ENCODE data around the gene ADI1. TPM values are rescaled to one million over a fixed set of nuclear protein-coding genes. Genes with fewer than 3 reads are reported as not detected.
"Not testable (repeated sequence)": the region's sequence is repeated elsewhere in the genome, so short reads cannot be mapped to it uniquely, and the experiment has no call there.

Gene ADI1
- total RNA-seq, 2 donors from 2014 or later = 23.6 to 24.7 TPM

- Mint-ChIP-seq H3K9me3 (no peaks in the 10 kb centered on the region), H3K36me3 (peaks cover 11% of the 10 kb centered on the region), H3K27me3 (no peaks in the 10 kb centered on the region), H3K4me3 (no peak overlapping the region), H3K27ac (no peak overlapping the region), H3K4me1 (ENCODE audit: low read depth in 2 of 2) (peaks cover 0 to 10% of the 10 kb centered on the region in 2 donors)
- DNase-seq (ENCODE audit: low spot score) = no peak
- no peak for ATAC-seq
Measured at GRCh38 chr2:3454802-3455201, 64.5 kb downstream of the ADI1 start.

- H3K4me3 Mint-ChIP-seq; DNase-seq (ENCODE audit: low spot score); ATAC-seq; H3K27me3 Mint-ChIP-seq; H3K27ac Mint-ChIP-seq; H3K9me3 Mint-ChIP-seq: not testable (repeated sequence)
- Mint-ChIP-seq H3K36me3 (peaks cover 11% of the 10 kb centered on the region), H3K4me1 (ENCODE audit: low read depth in 2 of 2) (peaks cover 0 to 10% of the 10 kb centered on the region in 2 donors)
Measured at GRCh38 chr2:3454005-3454404, 65.3 kb downstream of the ADI1 start.

- H3K4me3 Mint-ChIP-seq = no peak overlapping the region
- DNase-seq (ENCODE audit: low spot score) (no peak), ATAC-seq (no peak)
- H3K9me3 Mint-ChIP-seq = no peaks in the 10 kb centered on the region
- H3K27ac Mint-ChIP-seq = no peak overlapping the region
- peaks cover 0 to 11% of the 10 kb centered on the region in 2 donors for H3K4me1 Mint-ChIP-seq (ENCODE audit: low read depth in 2 of 2)
- peaks cover 9% of the 10 kb centered on the region for H3K36me3 Mint-ChIP-seq
- no peaks in the 10 kb centered on the region for H3K27me3 Mint-ChIP-seq
Measured at GRCh38 chr2:3453190-3453999, 65.9 kb downstream of the ADI1 start.

- DNase-seq (ENCODE audit: low spot score) (no peak), ATAC-seq (no peak)
- Mint-ChIP-seq H3K36me3 (peaks cover 7% of the 10 kb centered on the region), H3K4me3 (no peak overlapping the region), H3K9me3 (no peaks in the 10 kb centered on the region), H3K4me1 (ENCODE audit: low read depth in 2 of 2) (peaks cover 0 to 14% of the 10 kb centered on the region in 2 donors), H3K27me3 (no peaks in the 10 kb centered on the region), H3K27ac (no peak overlapping the region)
Measured at GRCh38 chr2:3451926-3452671, 67.2 kb downstream of the ADI1 start.

GRCh38 chr2:3451169-3451568 lies 68.2 kb downstream of the ADI1 start:
- no peaks in the 10 kb centered on the region for H3K27me3 Mint-ChIP-seq
- peaks cover 0 to 12% of the 10 kb centered on the region in 2 donors for H3K4me1 Mint-ChIP-seq (ENCODE audit: low read depth in 2 of 2)
- peaks cover 7% of the 10 kb centered on the region for H3K36me3 Mint-ChIP-seq
- no peak overlapping the region for H3K4me3 Mint-ChIP-seq
- ATAC-seq (no peak), DNase-seq (ENCODE audit: low spot score) (no peak)
- H3K27ac Mint-ChIP-seq = peak overlapping the region in 1 of 2 donors; percentile 4
- no peaks in the 10 kb centered on the region for H3K9me3 Mint-ChIP-seq

- H3K4me1 Mint-ChIP-seq (ENCODE audit: low read depth in 2 of 2) = peaks cover 0 to 10% of the 10 kb centered on the region in 2 donors
- H3K36me3 Mint-ChIP-seq = peaks cover 2% of the 10 kb centered on the region
- ATAC-seq (no peak), DNase-seq (ENCODE audit: low spot score) (no peak)
- peak overlapping the region in 1 of 2 donors; percentile 4 for H3K27ac Mint-ChIP-seq
- H3K9me3 Mint-ChIP-seq = no peaks in the 10 kb centered on the region
- no peak overlapping the region for H3K4me3 Mint-ChIP-seq
- H3K27me3 Mint-ChIP-seq = no peaks in the 10 kb centered on the region
Measured at GRCh38 chr2:3450385-3451010, 68.8 kb downstream of the ADI1 start.

GRCh38 chr2:3449936-3450335 lies 69.4 kb downstream of the ADI1 start:
- Mint-ChIP-seq H3K9me3 (no peaks in the 10 kb centered on the region), H3K4me3 (no peak overlapping the region), H3K4me1 (ENCODE audit: low read depth in 2 of 2) (peaks cover 0 to 7% of the 10 kb centered on the region in 2 donors), H3K27me3 (no peaks in the 10 kb centered on the region), H3K27ac (no peak overlapping the region), H3K36me3 (no peaks in the 10 kb centered on the region)
- ATAC-seq (no peak), DNase-seq (ENCODE audit: low spot score) (no peak)

GRCh38 chr2:3449086-3449485 lies 70.2 kb downstream of the ADI1 start:
- Mint-ChIP-seq H3K4me3 (no peak overlapping the region), H3K36me3 (peaks cover 4% of the 10 kb centered on the region), H3K4me1 (ENCODE audit: low read depth in 2 of 2) (peaks cover 0 to 7% of the 10 kb centered on the region in 2 donors), H3K27ac (no peak overlapping the region), H3K9me3 (no peaks in the 10 kb centered on the region), H3K27me3 (no peaks in the 10 kb centered on the region)
- DNase-seq (ENCODE audit: low spot score) (no peak), ATAC-seq (no peak)

GRCh38 chr2:3448441-3448911 lies 70.9 kb downstream of the ADI1 start:
- not testable (repeated sequence) for ATAC-seq; DNase-seq (ENCODE audit: low spot score); H3K4me3 Mint-ChIP-seq; H3K4me1 Mint-ChIP-seq (ENCODE audit: low read depth in 2 of 2); H3K36me3 Mint-ChIP-seq; H3K27ac Mint-ChIP-seq; H3K9me3 Mint-ChIP-seq; H3K27me3 Mint-ChIP-seq

GRCh38 chr2:3447789-3448317 lies 71.5 kb downstream of the ADI1 start:
- H3K9me3 Mint-ChIP-seq = no peaks in the 10 kb centered on the region
- no peak for ATAC-seq
- H3K4me3 Mint-ChIP-seq = no peak overlapping the region
- peaks cover 0 to 7% of the 10 kb centered on the region in 2 donors for H3K4me1 Mint-ChIP-seq (ENCODE audit: low read depth in 2 of 2)
- H3K27ac Mint-ChIP-seq = no peak overlapping the region
- peaks cover 4% of the 10 kb centered on the region for H3K36me3 Mint-ChIP-seq
- no peak for DNase-seq (ENCODE audit: low spot score)
- H3K27me3 Mint-ChIP-seq = no peaks in the 10 kb centered on the region

Other genes with a start within 250 kb of the ADI1 start
- 10 to 100 TPM; 46.9 to 61.8 TPM for gene EIPR1, start 141.7 kb downstream of the ADI1 start, total RNA-seq
- gene TRAPPC12, start 139.8 kb downstream of the ADI1 start, total RNA-seq = 100 to 1,000 TPM in 1 of 2 donors, 10 to 100 TPM in 1; 93.2 to 155 TPM
- gene RNASEH1, start 38.8 kb upstream of the ADI1 start, total RNA-seq = 10 to 100 TPM; 24.7 to 47.2 TPM
- 1,000 to 10,000 TPM in 1 of 2 donors, 100 to 1,000 TPM in 1; 834 to 1,122 TPM for gene RPS7, start 55.7 kb upstream of the ADI1 start, total RNA-seq
- under 1 TPM in 1 of 2 donors, not detected in 1; 0.48 TPM for gene COLEC11, start 75.6 kb upstream of the ADI1 start, total RNA-seq
- gene ALLC, start 138.7 kb upstream of the ADI1 start, total RNA-seq = not detected
- not detected for gene DCDC2C, start 184.0 kb upstream of the ADI1 start, total RNA-seq